Endothelial cell of hepatic sinusoid (primary cell): Measurements from ENCODE around the gene ARMS2.

ENCODE experiments used
- in situ Hi-C: cut with HindIII; loops from 2 replicates; pipeline ENCODE4 v1.10.0; 2017; ENCODE audit warnings: low sequenced_read_pairs

ARMS2 gene

DNA sequence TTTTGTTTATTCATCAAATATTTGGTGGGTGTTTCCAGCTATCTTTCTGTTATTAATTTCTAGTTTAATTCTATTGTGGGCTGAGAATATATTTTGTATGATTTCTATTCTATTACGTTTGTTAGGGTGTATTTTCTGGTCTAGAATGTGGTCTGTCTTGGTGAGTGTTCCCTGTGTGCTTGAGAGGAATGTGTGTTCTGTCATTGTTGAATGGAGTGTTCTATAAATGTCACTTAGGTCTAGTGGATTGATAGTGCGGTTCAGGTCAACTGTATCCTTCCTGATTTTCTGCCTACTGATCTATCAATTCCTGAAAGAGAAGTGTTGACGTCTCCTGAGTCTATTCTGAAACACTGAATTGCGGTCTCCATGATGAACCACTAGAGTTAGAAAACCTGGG is 15.4 kb downstream of the ARMS2 start:
- in situ Hi-C loops = loop anchor here (5.0 kb wide), 1 partner anchor 82 kb away; no protein-coding TSS in a partner anchor

DNA sequence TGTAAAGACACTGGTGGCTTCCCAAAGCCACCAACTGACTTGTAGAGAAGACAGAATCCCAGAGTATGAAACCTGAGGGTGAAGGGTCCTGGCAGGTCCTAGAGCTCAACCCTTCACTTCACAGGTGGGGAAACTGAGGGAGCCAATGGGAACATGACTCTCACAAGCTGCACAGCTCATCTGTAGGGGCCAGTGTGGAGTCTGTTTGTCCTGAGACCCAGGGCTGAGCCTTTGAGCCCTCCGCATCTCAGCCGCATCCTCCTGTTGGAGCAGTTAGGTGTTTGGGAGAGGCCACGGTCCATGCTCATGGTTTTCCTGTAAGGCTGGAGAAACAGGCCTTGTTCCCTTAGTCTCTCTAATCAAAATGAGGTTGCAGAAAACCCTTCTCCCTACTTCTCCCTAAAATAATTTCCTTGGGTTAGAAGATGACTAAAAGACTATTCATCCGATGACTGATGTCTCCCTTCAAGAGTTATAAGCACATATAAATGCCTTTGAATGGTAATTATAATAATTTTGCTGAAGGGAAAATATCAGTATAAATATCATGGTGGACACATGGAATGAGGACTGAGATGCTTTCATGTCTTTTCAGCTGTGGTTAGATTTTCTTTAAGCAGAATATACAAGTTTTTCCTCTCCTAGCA is 17.2 kb downstream of the ARMS2 start:
- in situ Hi-C loops = loop anchor here (5.0 kb wide), 1 partner anchor 81 kb away; no protein-coding TSS in a partner anchor

DNA sequence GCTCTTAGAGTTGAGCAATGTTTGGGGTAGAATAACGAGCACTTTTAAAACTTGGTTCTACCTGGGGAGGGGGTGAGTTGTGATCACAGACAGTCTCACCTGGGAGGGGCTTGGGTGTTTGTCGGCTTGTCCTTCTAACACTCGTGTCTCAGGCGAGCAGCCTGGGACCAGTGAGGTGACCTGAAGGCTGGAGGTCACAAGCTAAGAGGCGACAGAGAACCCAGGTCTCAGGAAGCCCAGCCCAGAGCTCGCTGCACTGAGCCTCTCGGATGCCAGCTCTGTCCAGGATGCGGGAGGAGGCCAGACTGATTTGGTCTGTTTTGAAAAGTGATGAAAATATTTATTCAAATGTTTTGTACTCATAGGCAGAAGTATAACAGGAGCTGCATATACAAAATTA is 18.7 kb downstream of the ARMS2 start:
- in situ Hi-C loops = loop anchor here (5.0 kb wide), 1 partner anchor 79 kb away; no protein-coding TSS in a partner anchor

DNA sequence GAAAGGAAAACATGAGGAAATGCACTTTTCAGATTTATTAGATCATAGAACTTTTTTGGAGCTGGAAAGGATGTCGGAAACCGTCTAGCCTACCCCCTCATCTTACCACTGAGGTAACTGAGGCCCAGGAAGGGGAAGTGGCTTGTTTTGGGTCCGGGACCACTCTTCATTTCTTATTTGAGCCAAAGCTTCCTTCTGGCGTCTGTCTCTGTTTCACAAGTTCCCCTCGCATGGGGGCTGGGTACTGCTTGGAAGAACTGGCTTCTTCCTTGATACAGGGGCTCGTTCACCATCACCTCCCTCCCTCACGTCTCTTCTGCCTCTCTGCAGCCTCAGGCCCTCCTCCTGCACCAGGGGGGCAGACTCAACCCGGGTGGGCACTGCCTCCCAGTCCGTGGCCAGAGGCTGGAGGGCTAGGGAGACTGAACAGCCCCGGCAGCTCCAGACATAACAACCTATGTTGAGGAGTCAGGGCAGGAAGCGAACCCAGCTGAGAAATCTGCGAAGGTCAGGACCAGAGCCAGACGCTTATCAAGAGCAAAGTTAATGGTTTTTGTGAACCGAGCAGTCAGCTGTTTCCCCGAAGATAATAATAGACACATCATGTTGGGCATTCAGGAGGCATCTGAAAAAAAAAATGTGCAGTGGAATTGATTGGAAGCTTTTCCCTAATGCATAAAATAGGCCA is 19.8 kb downstream of the ARMS2 start:
- in situ Hi-C loops = loop anchor here (5.0 kb wide), 1 partner anchor 78 kb away; no protein-coding TSS in a partner anchor

DNA sequence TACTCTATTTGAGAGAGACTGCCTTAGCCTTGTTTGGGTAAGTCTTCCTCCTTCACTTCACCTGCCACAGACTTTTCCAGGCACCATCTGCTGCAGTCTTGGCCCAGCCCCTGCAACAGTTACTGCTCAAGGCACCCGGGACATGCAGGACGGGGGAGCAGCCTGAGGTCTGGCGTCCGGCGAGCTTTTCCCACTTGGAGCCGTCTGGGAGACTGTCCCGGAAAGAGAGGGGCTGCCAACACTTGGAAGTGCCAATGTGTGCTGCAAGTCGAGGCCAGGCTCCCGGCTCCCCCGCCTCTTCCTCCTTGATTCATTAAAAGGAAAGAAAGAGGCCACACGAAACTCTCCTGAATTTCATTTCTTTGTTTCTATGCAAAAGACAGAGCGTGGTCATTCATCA is 20.6 kb downstream of the ARMS2 start:
- in situ Hi-C loops = no loop called here

DNA sequence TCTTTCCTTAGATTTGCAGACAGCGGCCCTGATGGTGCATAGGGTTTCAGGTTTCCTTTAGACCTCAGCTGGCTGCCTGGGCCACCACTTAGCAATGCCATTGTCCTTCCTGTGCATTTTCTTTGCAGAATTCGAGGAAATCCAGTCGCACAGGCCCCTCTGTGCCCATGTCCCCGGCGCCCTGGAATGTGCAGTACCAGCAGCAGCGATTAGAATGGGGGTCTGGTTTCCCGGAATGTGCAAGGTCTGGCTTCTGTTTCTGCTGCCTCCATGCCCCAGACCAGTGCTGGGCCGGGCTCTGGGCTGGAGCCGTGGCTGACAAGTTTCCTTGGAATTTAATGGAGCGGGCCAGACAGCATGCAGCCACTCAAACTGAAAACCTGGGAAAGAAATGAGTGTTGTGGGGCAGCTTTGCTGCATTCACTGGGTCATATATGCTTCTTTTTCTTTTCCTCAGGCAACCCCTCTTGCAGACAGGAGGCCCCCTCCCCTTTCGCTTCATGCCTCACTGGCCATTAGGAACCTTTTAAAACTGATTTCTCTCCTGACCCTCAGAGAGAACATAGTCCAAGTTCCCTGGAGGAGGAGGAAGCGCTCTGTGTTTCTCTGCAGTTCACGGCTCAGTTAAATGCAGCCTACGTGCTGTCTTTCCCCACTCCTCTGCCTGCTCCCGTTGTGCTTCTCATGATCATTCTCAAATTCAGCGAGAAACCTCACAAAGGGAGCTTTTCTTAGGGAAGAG is 21.3 kb downstream of the ARMS2 start:
- in situ Hi-C loops = no loop called here

DNA sequence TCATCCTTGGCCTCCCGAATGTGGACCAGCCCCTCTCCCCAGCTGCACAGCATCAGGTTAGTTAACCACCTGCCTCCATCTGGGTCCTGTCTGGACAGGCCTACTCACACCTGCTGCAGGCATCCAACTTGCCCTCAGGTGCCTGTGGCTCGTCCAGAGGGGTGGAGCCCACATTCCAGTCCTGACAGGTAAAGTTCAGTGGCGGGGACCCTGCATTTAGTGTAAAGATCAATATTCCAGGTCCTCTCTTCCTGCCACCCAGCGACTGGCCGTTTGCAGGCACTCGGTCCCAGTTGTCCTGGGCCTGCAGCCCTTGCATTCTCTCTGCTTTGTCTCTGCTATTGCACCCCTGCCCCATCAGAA is 21.9 kb downstream of the ARMS2 start:
- in situ Hi-C loops = no loop called here

DNA sequence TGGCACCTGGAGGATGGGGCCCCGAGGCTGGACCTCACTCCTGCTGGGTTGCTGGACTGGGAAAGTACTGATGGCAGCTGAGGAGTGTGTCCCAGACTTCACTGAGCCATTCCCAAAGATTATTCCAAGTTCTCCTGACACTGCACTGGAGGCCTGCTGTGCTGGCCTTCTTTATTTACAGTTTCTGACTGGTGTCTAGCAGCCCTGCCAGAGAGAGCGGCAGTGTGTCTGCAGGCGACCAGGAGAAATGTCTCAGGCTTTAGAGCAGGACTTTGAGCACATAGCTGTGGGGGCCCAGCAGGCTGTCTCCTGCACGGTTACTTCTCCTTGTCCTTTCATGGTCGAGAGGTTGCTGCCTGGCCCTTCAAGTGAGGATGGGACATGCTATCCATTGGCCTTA is 23.0 kb downstream of the ARMS2 start:
- in situ Hi-C loops = no loop called here

DNA sequence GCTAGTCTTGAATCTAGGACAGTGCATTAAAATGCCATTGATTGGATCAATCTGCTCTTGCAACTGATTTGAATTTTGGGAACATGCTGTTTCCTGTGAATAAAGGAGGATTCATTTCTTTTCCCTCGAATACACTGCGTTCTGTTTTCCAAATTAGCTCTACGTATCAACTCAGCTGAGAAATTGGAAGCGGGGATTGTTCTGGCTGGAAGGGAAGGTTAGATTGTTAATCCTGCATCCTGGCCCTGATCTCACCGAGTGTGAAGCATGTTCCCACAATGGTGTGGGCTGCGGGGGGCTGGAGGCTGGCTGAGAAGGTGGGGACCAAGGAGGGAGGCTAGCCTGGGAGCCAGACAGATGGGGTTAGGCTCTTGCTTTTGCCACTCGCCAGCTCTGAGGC is 24.5 kb downstream of the ARMS2 start:
- in situ Hi-C loops = no loop called here

DNA sequence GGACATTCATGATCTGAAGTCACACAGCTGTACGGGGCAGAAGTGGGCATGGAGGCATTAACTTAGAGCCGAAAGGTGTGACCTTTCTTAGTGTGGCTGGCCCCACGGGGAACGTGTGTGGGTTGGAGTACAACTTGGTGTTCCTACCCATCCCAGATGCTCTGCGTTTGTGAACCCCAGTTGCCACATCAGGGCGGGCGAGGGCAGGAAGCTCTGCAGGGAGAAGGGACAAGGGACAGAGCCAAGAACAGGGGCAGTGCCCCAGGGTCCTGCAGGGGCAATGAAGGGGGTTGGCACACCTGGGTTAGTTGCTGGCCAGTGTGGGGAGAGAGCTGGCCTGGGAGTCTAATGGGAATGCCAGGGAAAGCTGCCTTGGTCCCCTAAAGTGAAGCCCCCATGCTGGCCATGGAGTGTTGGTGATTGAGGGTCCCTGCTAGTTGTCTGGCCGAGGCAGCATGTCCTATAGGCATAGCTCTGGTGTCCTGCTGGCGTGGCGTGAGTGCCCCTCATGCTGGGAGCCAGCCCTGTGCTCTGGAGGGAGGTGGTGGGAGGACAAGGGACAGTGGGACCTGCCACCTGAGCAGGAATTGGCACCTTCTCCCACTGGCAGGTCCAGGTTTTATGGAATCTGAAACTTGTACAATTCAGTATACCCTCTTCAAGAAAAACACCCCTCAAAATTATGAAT is 25.8 kb downstream of the ARMS2 start:
- in situ Hi-C loops = no loop called here

DNA sequence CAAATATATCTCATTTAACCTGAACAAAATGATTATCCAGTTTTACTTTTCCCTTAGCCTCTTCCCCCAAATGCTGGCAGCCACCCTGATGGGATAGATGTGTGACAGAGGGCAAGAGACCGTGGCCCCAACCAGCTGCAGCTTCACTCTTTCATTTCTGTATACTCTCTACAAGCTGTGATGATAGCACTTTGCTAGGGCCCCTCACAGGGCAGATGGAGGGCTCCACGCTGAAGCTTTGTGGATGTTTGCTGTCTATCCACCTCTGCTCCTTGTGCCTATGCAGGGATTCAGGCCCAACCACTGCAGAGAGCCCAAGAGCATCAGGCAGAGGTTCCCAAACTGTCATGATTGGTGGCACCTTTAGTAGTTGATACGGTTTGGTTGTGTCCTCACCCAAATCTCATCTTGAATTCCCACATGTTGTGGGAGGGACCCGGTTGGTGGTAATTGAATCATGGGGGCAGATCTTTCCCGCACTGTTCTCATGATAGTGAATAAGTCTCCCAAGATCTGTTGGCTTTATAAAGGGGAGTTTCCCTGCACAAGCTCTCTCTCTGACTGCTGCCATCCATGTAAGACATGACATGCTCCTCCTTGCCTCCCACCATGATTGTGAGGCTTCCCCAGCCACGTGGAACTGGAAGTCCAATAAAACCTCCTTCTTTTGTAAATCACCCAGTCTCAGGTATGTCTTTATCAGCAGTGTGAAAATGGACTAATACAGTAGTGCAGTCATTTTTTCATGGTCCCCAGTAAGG is 27.0 kb downstream of the ARMS2 start:
- in situ Hi-C loops = no loop called here

DNA sequence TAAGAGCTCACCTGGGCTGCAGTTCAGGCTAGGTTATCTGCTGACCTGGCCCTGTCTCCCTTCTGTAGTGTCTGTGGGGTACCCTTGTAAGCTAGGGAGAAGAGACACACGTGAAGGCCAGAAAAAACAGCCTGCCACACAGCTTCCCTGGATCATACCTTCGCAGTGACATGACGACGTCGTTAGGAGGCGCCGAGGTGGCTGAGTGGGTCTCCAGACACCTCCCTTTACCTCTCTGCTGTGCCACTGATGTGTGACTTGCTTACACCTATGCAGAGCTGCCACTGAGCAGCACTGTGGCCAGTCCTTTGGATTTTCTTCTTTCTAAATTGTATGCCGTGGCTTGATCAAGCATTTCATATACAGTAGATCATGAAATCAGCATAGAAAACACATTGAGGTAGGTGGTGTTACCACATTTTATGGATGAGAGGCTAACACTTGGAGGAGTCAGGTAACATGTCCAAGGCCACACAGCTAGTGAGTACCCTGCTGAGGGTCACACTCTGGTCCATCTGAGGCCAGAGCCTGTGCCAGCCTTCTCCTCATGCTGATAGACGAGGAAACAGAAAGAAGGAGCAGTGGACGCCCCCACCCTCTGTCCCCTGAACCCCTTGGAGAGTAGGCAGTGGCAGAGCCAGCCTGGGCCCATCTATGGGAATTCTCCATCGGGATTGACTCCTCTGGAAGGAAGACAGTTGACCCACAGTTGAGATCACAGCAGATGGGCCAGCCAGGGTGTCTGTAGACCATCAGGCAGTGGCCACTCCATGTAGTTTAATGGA is 30.0 kb downstream of the ARMS2 start:
- in situ Hi-C loops = no loop called here

DNA sequence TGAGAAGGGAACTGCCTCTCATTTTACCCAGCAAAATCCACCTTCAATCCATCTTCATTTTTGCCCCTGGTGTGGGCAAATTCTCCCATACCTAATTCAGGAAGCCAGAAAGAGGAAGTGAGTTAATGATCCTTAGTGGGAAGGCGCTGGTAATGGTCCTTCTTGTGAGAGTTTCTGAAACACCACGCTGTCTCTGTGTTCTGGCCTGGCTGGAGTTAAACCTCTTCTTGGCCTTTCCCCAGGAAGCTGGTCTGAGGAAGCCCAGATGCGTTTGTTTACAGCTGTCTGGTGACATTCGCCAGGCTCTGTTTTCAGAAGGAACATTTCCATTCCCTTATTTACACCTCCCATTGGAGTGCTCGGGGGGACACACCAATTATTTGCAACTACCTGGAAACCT is 31.2 kb downstream of the ARMS2 start:
- in situ Hi-C loops = no loop called here

DNA sequence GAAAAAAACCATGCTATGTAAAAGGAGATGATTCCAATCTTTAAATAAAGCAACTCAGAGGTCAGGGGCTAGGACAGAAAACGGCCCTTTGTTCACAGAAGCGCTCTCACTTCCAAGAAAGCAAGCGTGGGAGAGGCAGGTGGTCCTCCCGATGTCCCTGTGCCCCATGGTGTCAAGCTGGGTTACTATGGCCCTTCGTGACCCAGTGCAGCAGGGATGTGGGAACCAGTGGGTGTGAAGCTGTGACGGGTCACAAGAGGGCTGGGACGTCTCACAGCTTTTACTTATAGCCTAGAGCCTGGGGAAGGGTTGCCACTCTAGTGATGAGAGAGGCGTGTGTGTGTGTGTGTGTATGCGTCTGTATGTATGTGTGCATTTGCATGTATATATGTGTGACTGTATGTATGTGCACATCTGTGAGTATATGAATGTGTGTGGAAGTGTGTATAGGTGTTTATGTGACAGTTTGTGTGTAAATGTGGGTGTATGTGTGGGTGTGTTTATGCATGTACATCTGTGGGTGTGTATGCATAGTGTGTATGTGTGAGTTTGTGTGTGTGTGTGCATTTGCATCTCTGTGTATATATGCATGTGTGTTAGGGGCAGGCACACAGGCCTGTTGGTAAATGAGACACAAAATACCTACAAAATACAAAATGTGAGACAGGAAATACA is 32.1 kb downstream of the ARMS2 start:
- in situ Hi-C loops = no loop called here

DNA sequence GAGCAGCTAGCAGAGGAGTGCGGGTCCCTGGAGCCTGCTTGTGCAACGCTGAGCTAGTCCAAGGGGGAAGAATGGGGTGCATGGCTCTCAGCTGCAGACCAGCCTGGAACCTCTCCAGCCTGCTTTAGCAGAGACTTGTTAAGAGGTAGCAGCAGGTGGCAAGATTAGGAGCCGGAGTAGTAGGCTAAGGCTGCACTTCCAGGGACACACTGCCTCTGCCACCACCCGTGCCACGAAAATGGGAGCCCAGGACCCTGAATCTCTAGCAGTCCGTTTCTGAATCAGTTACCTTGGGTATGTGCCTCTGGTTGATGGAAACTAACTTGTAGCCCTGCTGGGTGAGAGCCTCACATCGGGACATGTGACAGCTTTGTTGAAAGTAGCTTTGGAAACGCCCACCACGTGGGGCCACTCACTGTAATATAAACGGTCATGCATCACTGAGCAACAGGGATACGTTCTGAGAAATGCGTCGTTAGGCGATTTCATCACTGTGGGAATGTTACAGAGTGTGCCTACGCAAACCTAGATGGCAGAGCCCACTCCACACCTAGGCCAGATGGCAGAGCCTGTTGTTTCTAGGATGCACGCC is 32.8 kb downstream of the ARMS2 start:
- in situ Hi-C loops = no loop called here

DNA sequence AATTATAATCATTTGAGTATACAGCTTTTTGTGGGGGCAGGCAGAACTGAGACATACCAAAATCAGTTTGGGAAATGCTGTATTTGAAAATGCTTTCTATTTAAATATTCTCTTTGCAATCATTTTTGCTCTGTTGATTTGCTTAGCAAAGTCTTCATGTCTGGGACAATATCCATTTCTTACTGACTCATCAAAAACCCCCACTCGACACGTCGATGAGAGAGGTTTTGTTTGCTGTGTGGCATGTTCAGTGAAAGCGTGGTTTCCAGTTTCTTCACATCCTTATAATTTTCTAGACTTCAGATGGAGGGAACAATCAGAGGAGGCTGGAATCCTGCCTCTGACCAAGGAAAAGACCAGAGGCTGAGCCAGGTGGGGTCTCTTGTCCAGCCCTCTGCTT is 35.8 kb downstream of the ARMS2 start:
- in situ Hi-C loops = no loop called here

DNA sequence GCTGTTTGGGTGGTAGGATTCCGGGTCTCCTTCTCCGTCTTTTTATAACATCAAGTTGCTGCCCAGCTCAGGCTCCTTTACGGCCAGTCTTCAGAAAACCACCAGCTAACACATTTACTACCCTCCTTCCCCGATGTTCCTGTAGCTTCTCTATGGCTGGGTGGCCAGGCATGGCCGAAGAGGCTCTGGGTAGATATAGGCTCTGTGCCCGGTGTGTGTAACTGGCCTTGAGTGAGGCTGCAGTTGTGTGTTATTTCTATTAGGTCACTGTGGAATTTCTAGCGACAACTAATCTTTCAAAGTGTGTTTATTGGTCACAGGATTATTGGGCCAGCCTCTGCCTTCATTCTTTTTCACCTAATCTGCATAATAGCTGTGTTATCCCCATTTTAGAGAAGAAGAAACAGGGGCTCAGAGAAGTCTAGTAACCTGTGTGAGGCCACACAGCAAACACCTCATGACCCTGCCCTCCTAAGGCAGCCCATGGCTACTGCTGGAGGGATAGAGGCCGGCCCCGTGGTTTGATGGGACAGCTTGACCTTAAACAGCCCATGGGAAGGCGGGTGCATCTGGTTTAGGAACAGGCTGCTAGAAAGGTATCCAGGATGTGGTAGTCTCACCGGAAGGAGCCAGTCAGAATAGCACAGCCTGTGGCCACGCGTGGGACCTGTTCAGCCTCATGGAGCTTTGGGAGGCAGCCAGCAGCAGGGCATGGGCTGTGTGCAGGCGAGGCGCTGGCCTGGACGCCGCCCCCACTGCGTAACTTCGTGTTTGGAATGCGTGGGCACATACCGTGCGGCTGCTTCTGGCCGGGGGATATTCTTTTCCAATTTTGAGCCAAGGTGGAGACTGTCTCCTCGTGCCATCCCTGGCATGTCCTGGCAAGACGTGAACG is 36.6 kb downstream of the ARMS2 start:
- in situ Hi-C loops = no loop called here

DNA sequence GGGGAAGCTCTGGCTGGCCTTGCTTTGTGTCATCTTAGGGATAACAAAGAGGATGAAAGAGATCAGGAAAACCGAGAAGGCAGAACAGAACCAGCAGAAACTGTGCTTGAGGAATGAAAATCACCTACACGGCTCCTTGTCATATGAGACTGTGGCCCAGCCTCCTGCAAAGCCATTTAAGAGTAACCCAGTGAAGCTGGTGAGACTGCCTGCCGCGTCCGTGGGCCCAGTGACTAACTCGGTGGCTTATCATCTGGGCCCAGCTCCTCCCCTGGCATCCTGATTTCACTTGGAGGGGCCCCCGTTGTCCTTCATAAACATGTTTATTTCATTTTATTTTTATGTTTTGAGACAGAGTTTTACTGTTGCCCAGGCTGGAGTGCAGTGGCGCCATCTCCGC is 37.6 kb downstream of the ARMS2 start:
- in situ Hi-C loops = no loop called here
